Measurements from ENCODE around the gene SPATA2L.
"Not testable (repeated sequence)": the region's sequence is repeated elsewhere in the genome, so short reads cannot be mapped to it uniquely, and the experiment has no call there.

Gene SPATA2L

DNA sequence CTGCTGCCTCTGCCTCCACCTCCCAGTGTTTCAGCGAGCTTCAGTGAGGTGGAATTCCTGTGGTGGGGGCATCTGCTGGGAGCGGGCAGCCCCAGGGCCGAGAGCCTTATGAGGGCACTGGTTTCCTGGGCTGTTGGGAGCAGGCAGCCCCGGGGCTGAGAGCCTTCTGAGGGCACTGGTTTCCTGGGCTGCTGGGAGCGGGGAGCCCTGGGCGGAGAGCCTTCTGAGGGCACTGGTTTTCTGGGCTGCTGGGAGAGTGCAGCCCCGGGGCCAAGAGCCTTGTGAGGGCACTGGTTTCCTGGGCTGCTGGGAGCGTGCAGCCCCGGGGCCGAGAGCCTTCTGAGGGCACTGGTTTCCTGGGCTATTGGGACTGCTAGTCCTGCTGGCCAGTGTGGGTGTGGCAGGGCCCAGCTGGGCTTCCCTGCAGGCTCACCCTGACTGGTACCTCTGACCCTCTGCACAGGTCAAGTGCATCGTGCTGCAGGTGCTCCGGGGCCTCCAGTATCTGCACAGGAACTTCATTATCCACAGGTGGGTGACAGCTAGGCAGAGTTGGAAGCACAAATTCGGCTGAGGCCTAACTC, 9.4 kb downstream of the SPATA2L start:
- CTCF ChIA-PET = interaction anchor here (1.5 kb wide), 1 partner anchor 8 kb away, joined by 3 read pairs; no protein-coding TSS in a partner anchor
- POLR2A ChIA-PET = no interaction called here
- no peak for DNase-seq (ENCODE audit: extremely low spot score)
- TF ChIP-seq, protein P1, sequence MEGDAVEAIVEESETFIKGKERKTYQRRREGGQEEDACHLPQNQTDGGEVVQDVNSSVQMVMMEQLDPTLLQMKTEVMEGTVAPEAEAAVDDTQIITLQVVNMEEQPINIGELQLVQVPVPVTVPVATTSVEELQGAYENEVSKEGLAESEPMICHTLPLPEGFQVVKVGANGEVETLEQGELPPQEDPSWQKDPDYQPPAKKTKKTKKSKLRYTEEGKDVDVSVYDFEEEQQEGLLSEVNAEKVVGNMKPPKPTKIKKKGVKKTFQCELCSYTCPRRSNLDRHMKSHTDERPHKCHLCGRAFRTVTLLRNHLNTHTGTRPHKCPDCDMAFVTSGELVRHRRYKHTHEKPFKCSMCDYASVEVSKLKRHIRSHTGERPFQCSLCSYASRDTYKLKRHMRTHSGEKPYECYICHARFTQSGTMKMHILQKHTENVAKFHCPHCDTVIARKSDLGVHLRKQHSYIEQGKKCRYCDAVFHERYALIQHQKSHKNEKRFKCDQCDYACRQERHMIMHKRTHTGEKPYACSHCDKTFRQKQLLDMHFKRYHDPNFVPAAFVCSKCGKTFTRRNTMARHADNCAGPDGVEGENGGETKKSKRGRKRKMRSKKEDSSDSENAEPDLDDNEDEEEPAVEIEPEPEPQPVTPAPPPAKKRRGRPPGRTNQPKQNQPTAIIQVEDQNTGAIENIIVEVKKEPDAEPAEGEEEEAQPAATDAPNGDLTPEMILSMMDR (IDR thresholded peaks at IDR 0.05; ENCODE audit: control extremely low read depth, extremely low read depth, low read depth, missing control alignments) = no peak

DNA sequence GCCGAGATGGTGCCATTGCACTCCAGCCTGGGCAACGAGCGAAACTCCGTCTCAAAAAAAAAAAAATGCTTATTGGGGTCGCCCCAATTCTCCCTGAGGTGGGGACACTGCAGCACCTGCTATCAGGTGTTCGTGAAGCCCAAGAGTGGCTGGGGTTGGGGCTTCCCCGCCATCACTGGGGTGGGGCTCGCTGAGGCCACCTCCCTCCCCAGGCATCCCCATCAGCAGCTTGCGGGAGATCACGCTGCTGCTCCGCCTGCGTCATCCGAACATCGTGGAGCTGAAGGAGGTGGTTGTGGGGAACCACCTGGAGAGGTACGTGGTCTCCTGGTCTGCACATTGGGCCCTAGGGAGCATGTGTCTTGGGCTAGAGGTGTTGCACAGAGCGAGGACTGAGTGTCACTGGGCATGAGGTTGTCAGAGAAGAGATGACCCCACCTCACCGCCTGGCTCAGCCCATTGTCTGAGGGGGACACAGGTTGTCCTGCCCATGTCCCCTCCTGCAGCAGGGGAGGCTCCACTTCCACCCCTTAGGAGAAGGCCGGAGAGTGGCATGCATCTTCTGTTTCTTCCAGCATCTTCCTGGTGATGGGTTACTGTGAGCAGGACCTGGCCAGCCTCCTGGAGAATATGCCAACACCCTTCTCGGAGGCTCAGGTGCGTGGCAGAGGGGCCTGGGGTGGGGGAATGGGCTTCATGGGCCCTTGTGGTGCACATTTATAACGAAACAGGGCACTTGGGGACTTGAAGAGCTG, 10.1 kb downstream of the SPATA2L start:
- CTCF ChIA-PET = interaction anchor here (1.5 kb wide), 1 partner anchor 9 kb away, joined by 3 read pairs; no protein-coding TSS in a partner anchor
- POLR2A ChIA-PET = no interaction called here
- no peak for DNase-seq (ENCODE audit: extremely low spot score)
- TF ChIP-seq, protein P1 (IDR thresholded peaks at IDR 0.05; ENCODE audit: control extremely low read depth, extremely low read depth, low read depth, missing control alignments) = no peak

DNA sequence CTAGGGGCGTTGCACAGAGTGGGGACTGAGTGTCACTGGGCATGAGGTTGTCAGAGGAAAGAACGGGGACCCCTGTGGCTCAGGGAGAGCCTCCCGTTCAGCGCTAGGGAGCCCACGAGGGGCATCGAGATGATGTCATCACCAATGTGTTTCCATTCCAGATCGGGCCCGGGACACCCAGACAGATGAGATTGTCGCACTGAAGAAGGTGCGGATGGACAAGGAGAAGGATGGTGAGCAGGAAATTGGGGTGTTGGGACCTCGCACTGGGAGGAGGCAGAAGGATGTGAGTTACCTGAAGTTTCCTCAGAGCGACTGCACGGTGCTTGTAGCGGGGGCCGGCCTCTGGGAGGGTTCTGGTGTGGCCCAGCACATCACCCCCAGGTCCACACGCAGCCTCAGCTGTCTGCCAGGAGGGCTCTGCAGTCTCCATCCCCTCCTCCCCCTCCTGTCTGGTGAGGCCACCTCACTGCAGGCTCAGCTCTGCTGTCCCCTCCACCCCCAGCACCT, 11.1 kb downstream of the SPATA2L start:
- ChIA-PET POLR2A (no interaction called here), CTCF (no interaction called here)
- TF ChIP-seq, protein P1 (IDR thresholded peaks at IDR 0.05; ENCODE audit: control extremely low read depth, extremely low read depth, low read depth, missing control alignments) = no peak
- DNase-seq (ENCODE audit: extremely low spot score) = no peak

DNA sequence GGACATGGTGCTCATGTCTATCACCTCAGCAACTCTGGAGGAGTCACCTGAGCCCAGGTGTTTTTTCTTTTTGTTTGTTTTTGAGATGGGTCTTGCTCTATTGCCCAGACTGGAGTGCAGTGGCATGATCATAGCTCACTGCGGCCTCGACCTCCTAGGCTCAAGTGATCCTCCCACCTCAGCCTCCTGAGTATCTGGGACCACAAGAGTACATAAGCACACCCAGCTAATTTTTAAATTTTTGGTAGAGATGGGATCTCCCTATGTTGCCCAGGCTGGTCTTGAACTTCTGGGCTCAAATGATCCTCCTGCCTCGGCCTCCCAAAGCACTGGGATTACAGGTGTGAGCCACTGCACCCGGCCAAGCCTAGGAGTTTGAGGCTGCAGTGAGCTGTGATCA, 11.9 kb downstream of the SPATA2L start:
- ChIA-PET CTCF (interaction anchor here (1.0 kb wide), 1 partner anchor 10 kb away, joined by 3 read pairs; no protein-coding TSS in a partner anchor), POLR2A (interaction anchor here (1.6 kb wide), 1 partner anchor 11 kb away, joined by 5 read pairs; no protein-coding TSS in a partner anchor)
- not testable (repeated sequence) for DNase-seq (ENCODE audit: extremely low spot score)

DNA sequence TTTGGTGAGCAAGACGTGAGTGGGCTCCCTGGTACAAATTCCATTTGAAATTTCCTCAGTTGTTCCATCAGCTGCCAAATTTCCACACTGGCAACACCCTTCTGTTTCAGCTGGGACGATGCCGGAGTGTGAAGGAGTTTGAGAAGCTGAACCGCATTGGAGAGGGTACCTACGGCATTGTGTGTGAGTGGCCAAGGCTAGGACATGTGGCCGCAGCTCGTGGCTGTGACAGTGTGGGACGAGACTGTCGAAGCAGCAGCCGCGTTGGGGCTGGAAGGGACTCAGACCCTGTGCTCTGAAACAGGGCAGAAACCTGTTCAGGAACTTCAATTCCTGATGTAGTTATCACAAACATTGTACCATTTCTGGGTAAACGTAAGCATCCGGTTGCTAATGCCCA, 12.4 kb downstream of the SPATA2L start:
- no peak for DNase-seq (ENCODE audit: extremely low spot score)
- CTCF ChIA-PET = interaction anchor here (1.0 to 1.2 kb wide), 3 partner anchors 11 to 172 kb away, joined by 3 to 4 read pairs (median 3); no protein-coding TSS in a partner anchor
- TF ChIP-seq, protein P1 (IDR thresholded peaks at IDR 0.05; ENCODE audit: control extremely low read depth, extremely low read depth, low read depth, missing control alignments) = no peak
- POLR2A ChIA-PET = interaction anchor here (1.6 kb wide), 1 partner anchor 11 kb away, joined by 5 read pairs; no protein-coding TSS in a partner anchor

DNA sequence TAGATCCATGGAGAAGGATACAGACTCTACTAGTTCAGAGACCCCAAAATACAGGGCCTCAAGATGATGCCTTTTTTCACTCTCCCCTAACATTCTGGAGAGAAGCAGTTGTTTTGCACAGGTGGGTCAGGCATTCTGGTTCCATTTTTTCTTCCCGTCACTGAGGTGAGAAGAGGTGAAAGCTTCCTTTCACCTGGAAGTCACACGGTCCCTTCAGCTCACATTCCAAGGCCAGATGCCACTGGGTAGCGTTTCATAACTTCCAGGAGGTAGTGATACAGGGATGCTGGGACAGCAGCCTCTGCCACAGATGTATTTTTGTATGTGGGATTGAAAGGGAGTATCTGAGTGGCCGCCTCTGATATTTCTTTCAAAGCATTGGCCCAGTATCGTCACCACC, 13.1 kb downstream of the SPATA2L start:
- CTCF ChIA-PET = interaction anchor here (1.2 kb wide), 2 partner anchors 12 to 172 kb away, joined by 3 to 4 read pairs; no protein-coding TSS in a partner anchor
- TF ChIP-seq, protein P1 (IDR thresholded peaks at IDR 0.05; ENCODE audit: control extremely low read depth, extremely low read depth, low read depth, missing control alignments) = no peak
- no peak for DNase-seq (ENCODE audit: extremely low spot score)
- POLR2A ChIA-PET = interaction anchor here (1.6 kb wide), 1 partner anchor 12 kb away, joined by 5 read pairs; no protein-coding TSS in a partner anchor
